Parathyroid adenoma (tissue), 2 donors: Measurements from ENCODE around the gene CCNJL.
"Not testable (repeated sequence)": the region's sequence is repeated elsewhere in the genome, so short reads cannot be mapped to it uniquely, and the experiment has no call there.

Experiments used
- H2AFZ ChIP-seq: fragments of 300-600 bp; sonication (generic); one replicate; pipeline ENCODE4 v1.7.0; 2017; ENCODE audit warnings: antibody characterized with exemption, mild to moderate bottlenecking
- H3K27ac ChIP-seq: fragments of 300-600 bp; sonication (generic); one replicate; pipeline ENCODE4 v1.7.0; 2017
- H3K27me3 ChIP-seq: fragments of 300-600 bp; sonication (generic); one replicate; pipeline ENCODE4 v1.7.0; 2017; ENCODE audit warnings: low read length; ENCODE audit not compliant: control insufficient read depth, insufficient read depth
- H3K36me3 ChIP-seq: fragments of 300-600 bp; sonication (generic); one replicate; pipeline ENCODE4 v1.7.0; 2017; ENCODE audit warnings: low read length; ENCODE audit not compliant: control insufficient read depth, insufficient read depth
- H3K4me1 ChIP-seq: fragments of 300-600 bp; sonication (generic); one replicate; pipeline ENCODE4 v1.7.0; 2017; ENCODE audit warnings: control low read depth
- H3K4me2 ChIP-seq: fragments of 300-600 bp; sonication (generic); one replicate; pipeline ENCODE4 v1.7.0; 2017; ENCODE audit warnings: low read length
- H3K4me3 ChIP-seq: fragments of 300-600 bp; sonication (generic); one replicate; pipeline ENCODE4 v1.7.0; 2017; ENCODE audit warnings: low read depth, low read length
- H3K79me2 ChIP-seq: fragments of 300-600 bp; sonication (generic); one replicate; pipeline ENCODE4 v1.7.0; 2017; ENCODE audit warnings: control low read depth
- H3K9ac ChIP-seq: fragments of 300-600 bp; sonication (generic); one replicate; pipeline ENCODE4 v1.7.0; 2017; ENCODE audit warnings: mild to moderate bottlenecking
- H3K9me3 ChIP-seq: fragments of 300-600 bp; sonication (generic); one replicate; pipeline ENCODE4 v1.7.0; 2017; ENCODE audit warnings: low read length; ENCODE audit not compliant: control insufficient read depth
- CTCF ChIP-seq: fragments of 300-600 bp; sonication (generic); IDR thresholded peaks from one replicate; pipeline ENCODE4 v1.7.0; 2017; ENCODE audit warnings: antibody characterized with exemption, mild to moderate bottlenecking
- donor health status: primary hyperparathyroidism.

Gene CCNJL

GRCh38 chr5:160251406-160252155, 60.8 kb downstream of the CCNJL start:
- no peak overlapping the region for H3K27ac ChIP-seq
- no peak for TF ChIP-seq CTCF
- no peaks in the 10 kb centered on the region for H3K4me1 ChIP-seq
- H2AFZ ChIP-seq: no peak overlapping the region
- H3K9ac ChIP-seq: no peak overlapping the region
- H3K4me2 ChIP-seq: no peak overlapping the region
- H3K36me3 ChIP-seq: no peaks in the 10 kb centered on the region
- H3K4me3 ChIP-seq: no peak overlapping the region
- no peaks in the 10 kb centered on the region for H3K79me2 ChIP-seq
- H3K9me3 ChIP-seq: no peaks in the 10 kb centered on the region
- H3K27me3 ChIP-seq: no peaks in the 10 kb centered on the region

DNA sequence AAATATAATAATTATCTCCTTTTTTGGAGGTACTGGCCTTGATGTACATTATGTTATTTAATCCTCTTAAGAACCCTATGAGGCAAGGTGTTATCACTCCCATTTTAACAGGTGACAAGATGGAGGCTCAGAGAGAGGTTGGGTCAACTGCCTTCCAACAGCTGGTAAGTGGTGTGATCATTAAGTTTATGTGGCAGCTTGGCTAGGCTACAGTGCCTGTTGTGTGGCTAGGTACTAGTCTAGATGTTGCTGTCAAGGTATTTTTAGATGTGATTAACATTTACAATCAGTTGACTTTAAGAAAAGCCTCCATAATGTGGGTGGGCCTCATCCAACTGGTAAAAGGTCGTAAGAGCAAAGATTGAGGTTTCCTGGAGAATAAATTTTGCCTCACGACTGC, 61.5 kb downstream of the CCNJL start:
- no peak overlapping the region for H3K4me2 ChIP-seq
- no peaks in the 10 kb centered on the region for H3K36me3 ChIP-seq
- H3K9me3 ChIP-seq: no peaks in the 10 kb centered on the region
- H3K27ac ChIP-seq: no peak overlapping the region
- H2AFZ ChIP-seq: no peak overlapping the region
- H3K79me2 ChIP-seq: no peaks in the 10 kb centered on the region
- H3K4me1 ChIP-seq: no peaks in the 10 kb centered on the region
- no peak overlapping the region for H3K4me3 ChIP-seq
- H3K27me3 ChIP-seq: no peaks in the 10 kb centered on the region
- H3K9ac ChIP-seq: no peak overlapping the region
- TF ChIP-seq CTCF: no peak

GRCh38 chr5:160250226-160250625, 62.1 kb downstream of the CCNJL start:
- no peak for TF ChIP-seq CTCF
- no peak overlapping the region for H3K4me2 ChIP-seq
- H3K79me2 ChIP-seq: no peaks in the 10 kb centered on the region
- H3K9ac ChIP-seq: no peak overlapping the region
- H3K27me3 ChIP-seq: no peaks in the 10 kb centered on the region
- no peaks in the 10 kb centered on the region for H3K4me1 ChIP-seq
- no peaks in the 10 kb centered on the region for H3K36me3 ChIP-seq
- no peak overlapping the region for H3K4me3 ChIP-seq
- no peak overlapping the region for H3K27ac ChIP-seq
- H2AFZ ChIP-seq: no peak overlapping the region
- no peaks in the 10 kb centered on the region for H3K9me3 ChIP-seq

GRCh38 chr5:160249570-160249969, 62.8 kb downstream of the CCNJL start:
- H3K4me3 ChIP-seq, H3K9me3 ChIP-seq, H3K27ac ChIP-seq, H2AFZ ChIP-seq, H3K9ac ChIP-seq, H3K79me2 ChIP-seq, H3K27me3 ChIP-seq, H3K4me1 ChIP-seq, H3K4me2 ChIP-seq, H3K36me3 ChIP-seq: not testable (repeated sequence)

DNA sequence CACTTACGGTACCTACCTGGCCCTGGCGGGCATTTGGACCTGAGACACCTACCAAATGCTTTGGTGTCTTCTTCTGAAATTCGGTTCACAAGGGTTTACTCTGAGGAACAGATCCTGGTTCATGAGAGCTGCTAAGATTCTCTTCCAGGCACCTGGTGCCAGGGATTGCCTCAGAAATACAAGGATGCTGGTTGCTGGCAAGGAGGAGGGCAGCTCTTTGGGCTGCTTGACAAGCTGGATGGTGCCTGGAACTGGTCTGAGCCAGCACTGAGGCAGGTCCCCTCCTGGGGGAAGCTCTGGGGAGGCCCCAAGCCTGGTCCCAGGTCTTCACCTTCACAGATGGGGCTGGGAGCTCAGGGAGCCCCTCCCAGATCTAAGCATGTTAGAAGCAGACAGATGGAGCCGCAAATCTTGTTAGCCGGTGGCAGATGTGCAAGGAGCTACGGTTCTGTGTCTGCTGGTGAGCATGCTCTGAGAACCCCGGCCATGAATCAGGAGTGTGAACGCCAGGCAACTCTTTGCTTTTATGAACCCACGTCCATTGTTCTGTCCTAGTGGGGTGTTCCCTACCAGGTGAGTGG, 66.8 kb downstream of the CCNJL start:
- no peak for TF ChIP-seq CTCF
- Histone ChIP-seq H3K27ac (no peak overlapping the region), H3K27me3 (no peaks in the 10 kb centered on the region), H3K4me3 (no peak overlapping the region), H3K79me2 (no peaks in the 10 kb centered on the region), H2AFZ (no peak overlapping the region), H3K9me3 (no peaks in the 10 kb centered on the region), H3K36me3 (no peaks in the 10 kb centered on the region), H3K4me1 (no peaks in the 10 kb centered on the region), H3K9ac (no peak overlapping the region), H3K4me2 (no peak overlapping the region)
